ENCODE measurements around the gene BID.

Gene BID

GRCh38 chr22:17802822-17803221 lies 28.6 kb upstream of the BID start:
- no peak for DNase-seq

GRCh38 chr22:17802411-17802810 lies 28.1 kb upstream of the BID start:
- no peak for DNase-seq

GRCh38 chr22:17797721-17798559 lies 23.7 kb upstream of the BID start:
- no peak for DNase-seq

- DNase-seq, result no peak
These were observed 22.4 kb upstream of the BID start for GRCh38 chr22:17796695-17797094.

GRCh38 chr22:17795661-17796548 lies 21.6 kb upstream of the BID start:
- no peak for DNase-seq

- DNase-seq, result no peak
These were observed 20.7 kb upstream of the BID start for GRCh38 chr22:17794726-17795542.

- no peak for DNase-seq
These were observed 18.7 kb upstream of the BID start for GRCh38 chr22:17792854-17793434.

GRCh38 chr22:17792299-17792698 lies 18.0 kb upstream of the BID start:
- DNase-seq, result no peak

GRCh38 chr22:17791196-17791595 lies 16.9 kb upstream of the BID start:
- DNase-seq, result no peak

GRCh38 chr22:17789379-17790200 lies 15.3 kb upstream of the BID start:
- no peak for DNase-seq

GRCh38 chr22:17788528-17789378 lies 14.5 kb upstream of the BID start:
- DNase-seq, result no peak

- DNase-seq, result no peak
These were observed 13.6 kb upstream of the BID start for GRCh38 chr22:17787716-17788330.

- no peak for DNase-seq
These were observed 13.0 kb upstream of the BID start for GRCh38 chr22:17787241-17787640.

GRCh38 chr22:17786435-17787161 lies 12.3 kb upstream of the BID start:
- DNase-seq, result no peak

- DNase-seq, result peak; percentile 56
These were observed 11.2 kb upstream of the BID start for GRCh38 chr22:17785185-17786184.

GRCh38 chr22:17784776-17785175 lies 10.5 kb upstream of the BID start:
- DNase-seq, result no peak

GRCh38 chr22:17783773-17784480 lies 9.7 kb upstream of the BID start:
- DNase-seq, result no peak

GRCh38 chr22:17783312-17783711 lies 9.0 kb upstream of the BID start:
- DNase-seq, result no peak

Data from NCI-H2171 (cell line).